SK-N-DZ (cell line): Measurements from ENCODE around the gene ASCL1.

Experiments used
- DNase-seq: peaks from one replicate; pipeline ENCODE4 v3.0.0-alpha.2; 2015; ENCODE audit warnings: low spot score

The ASCL1 gene

GRCh38 chr12:102951841-102952240 is 5.6 kb upstream of the ASCL1 start:
- no peak for DNase-seq

- peak; percentile 46 for DNase-seq
These were observed 4.3 kb upstream of the ASCL1 start for GRCh38 chr12:102953221-102953620.

GRCh38 chr12:102954134-102954533 is 3.3 kb upstream of the ASCL1 start:
- no peak for DNase-seq

- DNase-seq, result peak; percentile 58
These were observed 1.3 kb upstream of the ASCL1 start for GRCh38 chr12:102955926-102956737.

- DNase-seq, result peak; percentile 55
These were observed 641 bp upstream of the ASCL1 start for GRCh38 chr12:102956738-102957327.

- DNase-seq, result peak; percentile 45
These were observed 777 bp downstream of the ASCL1 start for GRCh38 chr12:102958073-102958829.

- DNase-seq, result peak; percentile 42
These were observed 1.3 kb downstream of the ASCL1 start for GRCh38 chr12:102958830-102959176.

- DNase-seq, result peak; percentile 55
These were observed 1.9 kb downstream of the ASCL1 start for GRCh38 chr12:102959391-102959790.

GRCh38 chr12:102960766-102961465 is 3.4 kb downstream of the ASCL1 start:
- peak; percentile 87 for DNase-seq

- DNase-seq, result peak; percentile 83
These were observed 4.0 kb downstream of the ASCL1 start for GRCh38 chr12:102961466-102961855.

GRCh38 chr12:102962532-102962931 is 5.1 kb downstream of the ASCL1 start:
- peak; percentile 69 for DNase-seq

GRCh38 chr12:102962986-102963385 is 5.5 kb downstream of the ASCL1 start:
- peak; percentile 57 for DNase-seq

- no peak for DNase-seq
These were observed 6.3 kb downstream of the ASCL1 start for GRCh38 chr12:102963796-102964195.

- no peak for DNase-seq
These were observed 7.4 kb downstream of the ASCL1 start for GRCh38 chr12:102964872-102965271.

- no peak for DNase-seq
These were observed 8.0 kb downstream of the ASCL1 start for GRCh38 chr12:102965281-102966155.

- no peak for DNase-seq
These were observed 8.9 kb downstream of the ASCL1 start for GRCh38 chr12:102966200-102966863.

- no peak for DNase-seq
These were observed 13.3 kb downstream of the ASCL1 start for GRCh38 chr12:102970780-102971179.

- no peak for DNase-seq
These were observed 13.8 kb downstream of the ASCL1 start for GRCh38 chr12:102971227-102971626.

GRCh38 chr12:102973583-102973982 is 16.1 kb downstream of the ASCL1 start:
- no peak for DNase-seq

- DNase-seq, result no peak
These were observed 19.3 kb downstream of the ASCL1 start for GRCh38 chr12:102976609-102977280.
